Transverse colon (tissue), 4 donors: ENCODE measurements around the gene NAA60.

ENCODE experiments used
- CTCF ChIP-seq, 5 experiments: fragments of 200-600 bp in 3 of 5; fragments of 450-650 bp in 2 of 5; sonication (generic) in 3 of 5; IDR thresholded peaks; 1 replicate in 2 of 5; 2 replicates in 3 of 5; pipeline ENCODE4 v1.5.1; 2016 to 2017; ENCODE audit warnings: antibody characterized with exemption in 5 of 5, inconsistent platforms in 3 of 5, mild to moderate bottlenecking in 2 of 5, moderate library complexity in 1 of 5
- EP300 ChIP-seq: sonication (generic); formaldehyde crosslinking; IDR thresholded peaks from one replicate; pipeline ENCODE4 v1.6.1; 2017; ENCODE audit warnings: antibody characterized with exemption, low read depth
- POLR2A ChIP-seq: fragments of 450-650 bp; IDR thresholded peaks from one replicate; pipeline ENCODE4 v1.6.1; 2016; ENCODE audit warnings: antibody characterized with exemption, mild to moderate bottlenecking, moderate library complexity
- POLR2AphosphoS5 ChIP-seq, 3 donors: sonication (generic); formaldehyde crosslinking; IDR thresholded peaks; one replicate each; pipeline ENCODE4 v1.6.1; 2016; ENCODE audit warnings: antibody characterized with exemption in 3 of 3

GRCh38 chr16:3518986-3519348, 75.5 kb downstream of the NAA60 start:
- no peak for TF ChIP-seq CTCF (IDR thresholded peaks at IDR 0.05)
- TF ChIP-seq EP300, result no peak
- no peak for TF ChIP-seq POLR2A
- TF ChIP-seq POLR2AphosphoS5 (IDR thresholded peaks at IDR 0.05), result no peak
